Measurements from ENCODE around the gene CYSLTR1.

- TF ChIP-seq POLR2A (IDR thresholded peaks at IDR 0.05) = no peak
- no peak for TF ChIP-seq CTCF (IDR thresholded peaks at IDR 0.05)
Measured at GRCh38 chrX:78357342-78358055, 30.1 kb upstream of the CYSLTR1 start.
